DOHH2 (cell line): Measurements from ENCODE around the gene SLC25A15.

Experiments used
- H3F3A ChIP-seq: fragments of 200-600 bp; sonication (generic), shearing (Covaris generic); 2 replicates; pipeline ENCODE4 v1.6.0; 2016; ENCODE audit warnings: antibody characterized with exemption, mild to moderate bottlenecking; ENCODE audit not compliant: control insufficient read depth, insufficient read depth
- H3K27ac ChIP-seq: fragments of 200-600 bp; sonication (generic); 2 replicates; pipeline ENCODE4 v1.5.1; 2014; ENCODE audit warnings: low read depth, mild to moderate bottlenecking, low read length, moderate library complexity
- H3K27me3 ChIP-seq: fragments of 200-600 bp; sonication (generic); 2 replicates; pipeline ENCODE4 v1.6.1; 2014; ENCODE audit warnings: mild to moderate bottlenecking, low read length, mixed read lengths; ENCODE audit not compliant: control insufficient read depth
- H3K36me3 ChIP-seq: fragments of 200-600 bp; sonication (generic); 2 replicates; pipeline ENCODE4 v1.6.1; 2014; ENCODE audit warnings: mild to moderate bottlenecking, low read length, moderate library complexity, mixed read lengths; ENCODE audit not compliant: control insufficient read depth
- H3K4me1 ChIP-seq: fragments of 200-600 bp; sonication (generic); 2 replicates; pipeline ENCODE4 v1.6.1; 2014; ENCODE audit warnings: mild to moderate bottlenecking, low read length, mixed read lengths; ENCODE audit not compliant: control insufficient read depth
- H3K4me2 ChIP-seq: fragments of 200-600 bp; sonication (generic); 2 replicates; pipeline ENCODE4 v1.6.0; 2014; ENCODE audit warnings: mild to moderate bottlenecking, low read length, moderate library complexity
- H3K4me3 ChIP-seq: fragments of 200-600 bp; sonication (generic); 2 replicates; pipeline ENCODE4 v1.5.1; 2014; ENCODE audit warnings: mild to moderate bottlenecking, low read length, mixed read lengths
- H3K79me2 ChIP-seq: fragments of 200-600 bp; sonication (generic); 2 replicates; pipeline ENCODE4 v1.6.1; 2014; ENCODE audit warnings: mild to moderate bottlenecking, low read length, mixed read lengths; ENCODE audit not compliant: control insufficient read depth
- H3K9me2 ChIP-seq: fragments of 200-600 bp; sonication (generic); replicated peaks from 2 replicates; pipeline ENCODE4 v1.6.1; 2014; ENCODE audit warnings: mild to moderate bottlenecking, low read length, mixed read lengths; ENCODE audit not compliant: control insufficient read depth
- H3K9me3 ChIP-seq: fragments of 200-600 bp; sonication (generic); 2 replicates; pipeline ENCODE4 v1.6.1; 2014; ENCODE audit warnings: antibody characterized with exemption, low read length, mixed read lengths; ENCODE audit not compliant: control insufficient read depth, insufficient read depth
- H4K20me1 ChIP-seq: fragments of 200-600 bp; sonication (generic); 2 replicates; pipeline ENCODE4 v1.6.0; 2014; ENCODE audit warnings: low read depth, mild to moderate bottlenecking, antibody characterized with exemption, low read length, moderate library complexity; ENCODE audit not compliant: control insufficient read depth, insufficient read depth
- EZH2phosphoT487 ChIP-seq: fragments of 200-600 bp; sonication (generic); IDR thresholded peaks from 2 replicates; pipeline ENCODE4 v1.6.1; 2017; ENCODE audit warnings: borderline replicate concordance, mild to moderate bottlenecking, antibody characterized with exemption, low read length, moderate library complexity, mixed read lengths
- TF ChIP-seq, protein P1 (sequence below): fragments of 200-600 bp; sonication (generic); IDR thresholded peaks from one replicate; pipeline ENCODE4 v1.5.1; 2014; ENCODE audit warnings: antibody characterized with exemption, mild to moderate bottlenecking, low read depth, low read length; ENCODE audit not compliant: poor library complexity, severe bottlenecking

SLC25A15 gene

DNA sequence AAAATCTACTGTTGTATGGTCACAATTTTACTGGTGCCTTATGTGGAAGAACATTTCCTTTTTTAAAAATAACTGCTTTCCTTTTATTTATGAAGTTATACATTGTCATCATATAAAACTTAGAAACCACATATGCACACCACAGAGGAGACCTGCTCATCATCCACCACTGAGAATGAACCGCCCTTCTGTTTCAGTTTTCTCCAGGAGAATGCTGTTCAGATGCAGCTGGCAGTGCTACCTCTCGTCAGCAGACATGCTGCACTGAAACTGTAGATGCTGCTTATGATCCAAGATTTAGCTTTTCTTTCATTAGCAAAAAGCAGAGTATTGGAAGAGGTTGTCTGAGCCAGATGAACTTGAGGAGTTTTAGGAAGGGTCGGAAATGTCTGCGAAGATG is 10.1 kb downstream of the SLC25A15 start:
- H3K36me3 ChIP-seq = peaks cover 30% of the 10 kb centered on the region
- no peak overlapping the region for H3K4me2 ChIP-seq

DNA sequence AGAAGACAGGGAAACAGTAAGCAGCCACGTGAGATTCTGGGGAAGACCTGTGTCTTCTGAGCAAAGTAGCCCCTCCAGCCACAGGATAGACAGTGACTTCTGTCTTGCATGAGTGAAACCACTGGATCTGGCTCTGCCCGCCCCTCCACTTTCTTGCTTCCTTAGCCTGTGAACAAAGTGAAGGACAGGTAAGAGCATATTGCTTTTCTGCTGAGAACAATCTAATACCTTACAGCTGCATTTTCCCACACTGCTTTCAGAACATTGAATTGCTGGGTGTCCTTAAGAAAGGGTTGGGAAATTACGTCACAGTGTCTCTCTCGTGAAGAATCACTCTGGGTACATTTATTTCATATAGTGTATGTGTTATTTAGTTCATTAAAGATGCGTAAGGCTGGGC is 11.1 kb downstream of the SLC25A15 start:
- no peaks in the 10 kb centered on the region for H3K9me2 ChIP-seq
- H3K36me3 ChIP-seq = peaks cover 32% of the 10 kb centered on the region
- H3K4me3 ChIP-seq = no peak overlapping the region
- no peaks in the 10 kb centered on the region for H3K79me2 ChIP-seq
- no peak for TF ChIP-seq EZH2phosphoT487
- TF ChIP-seq, protein P1, sequence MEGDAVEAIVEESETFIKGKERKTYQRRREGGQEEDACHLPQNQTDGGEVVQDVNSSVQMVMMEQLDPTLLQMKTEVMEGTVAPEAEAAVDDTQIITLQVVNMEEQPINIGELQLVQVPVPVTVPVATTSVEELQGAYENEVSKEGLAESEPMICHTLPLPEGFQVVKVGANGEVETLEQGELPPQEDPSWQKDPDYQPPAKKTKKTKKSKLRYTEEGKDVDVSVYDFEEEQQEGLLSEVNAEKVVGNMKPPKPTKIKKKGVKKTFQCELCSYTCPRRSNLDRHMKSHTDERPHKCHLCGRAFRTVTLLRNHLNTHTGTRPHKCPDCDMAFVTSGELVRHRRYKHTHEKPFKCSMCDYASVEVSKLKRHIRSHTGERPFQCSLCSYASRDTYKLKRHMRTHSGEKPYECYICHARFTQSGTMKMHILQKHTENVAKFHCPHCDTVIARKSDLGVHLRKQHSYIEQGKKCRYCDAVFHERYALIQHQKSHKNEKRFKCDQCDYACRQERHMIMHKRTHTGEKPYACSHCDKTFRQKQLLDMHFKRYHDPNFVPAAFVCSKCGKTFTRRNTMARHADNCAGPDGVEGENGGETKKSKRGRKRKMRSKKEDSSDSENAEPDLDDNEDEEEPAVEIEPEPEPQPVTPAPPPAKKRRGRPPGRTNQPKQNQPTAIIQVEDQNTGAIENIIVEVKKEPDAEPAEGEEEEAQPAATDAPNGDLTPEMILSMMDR = no peak
- no peaks in the 10 kb centered on the region for H3F3A ChIP-seq
- no peaks in the 10 kb centered on the region for H3K27me3 ChIP-seq
- no peaks in the 10 kb centered on the region for H3K4me1 ChIP-seq
- H3K9me3 ChIP-seq = no peaks in the 10 kb centered on the region
- H3K27ac ChIP-seq = no peak overlapping the region
- H3K4me2 ChIP-seq = no peak overlapping the region
- H4K20me1 ChIP-seq = no peaks in the 10 kb centered on the region

More for the DNA sequence above, 10.1 kb downstream of the SLC25A15 start:
- Histone ChIP-seq H3K27me3 (no peaks in the 10 kb centered on the region), H3K4me3 (no peak overlapping the region), H3F3A (no peaks in the 10 kb centered on the region), H4K20me1 (no peaks in the 10 kb centered on the region), H3K9me3 (no peaks in the 10 kb centered on the region), H3K27ac (no peak overlapping the region), H3K9me2 (no peaks in the 10 kb centered on the region), H3K4me1 (no peaks in the 10 kb centered on the region), H3K79me2 (no peaks in the 10 kb centered on the region)
- TF ChIP-seq, protein P1 = no peak
- no peak for TF ChIP-seq EZH2phosphoT487

DNA sequence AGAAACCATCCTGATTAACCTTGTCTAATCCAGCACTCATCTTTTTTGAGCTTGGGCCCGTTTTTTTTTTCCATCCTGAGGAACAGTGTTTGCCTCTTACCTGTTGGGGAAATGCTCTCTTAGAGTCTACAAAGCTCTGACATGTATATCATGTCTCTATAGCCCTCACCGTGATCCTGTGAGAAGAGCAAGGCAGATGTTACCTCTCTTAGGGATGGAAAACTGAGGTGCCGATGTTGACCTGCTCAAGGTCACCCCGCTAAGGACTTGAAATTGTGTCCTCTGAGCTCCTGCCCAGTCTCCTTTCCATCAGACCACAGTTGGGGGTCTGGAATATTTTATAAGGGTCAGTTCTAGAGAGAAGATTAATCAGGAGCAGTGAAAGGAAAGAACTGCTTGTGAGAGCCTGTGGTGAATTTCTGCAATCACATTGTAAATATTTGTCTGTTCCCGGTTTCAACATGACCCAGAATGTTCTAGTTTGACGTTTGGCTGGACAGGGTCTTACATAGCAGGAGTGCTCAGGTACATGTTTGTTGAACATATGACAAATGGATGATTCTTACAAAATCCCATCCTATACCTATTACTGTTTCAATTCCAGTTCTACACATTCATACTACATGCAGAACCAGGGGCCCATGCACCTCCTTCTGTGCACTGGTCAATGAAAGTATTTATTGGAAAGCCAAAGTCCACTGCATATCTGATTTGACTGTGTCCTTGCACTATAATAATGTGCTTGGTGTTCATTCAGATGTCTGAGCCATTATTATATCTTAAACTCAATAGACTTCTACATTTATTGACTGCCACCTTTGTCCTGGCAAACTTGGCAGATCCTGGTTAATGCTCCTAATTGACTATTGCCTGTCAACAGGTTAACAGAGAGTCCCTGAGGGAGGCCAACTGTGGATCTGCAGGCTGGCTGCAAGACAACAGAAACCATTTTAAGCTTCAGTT is 12.1 kb downstream of the SLC25A15 start:
- Histone ChIP-seq H4K20me1 (no peaks in the 10 kb centered on the region), H3K4me1 (no peaks in the 10 kb centered on the region), H3K9me2 (no peaks in the 10 kb centered on the region), H3K36me3 (peaks cover 33% of the 10 kb centered on the region), H3K9me3 (no peaks in the 10 kb centered on the region), H3K4me3 (no peak overlapping the region), H3K27ac (no peak overlapping the region), H3F3A (no peaks in the 10 kb centered on the region), H3K27me3 (no peaks in the 10 kb centered on the region), H3K79me2 (no peaks in the 10 kb centered on the region), H3K4me2 (no peak overlapping the region)
- TF ChIP-seq, protein P1 = no peak
- no peak for TF ChIP-seq EZH2phosphoT487
